SHP77 treated with DMSO at 0.1 percent for 48 hours (cell line): ENCODE measurements around the gene ZSWIM5.
A peak's percentile ranks its signal among the peaks of the same experiment; 100 is the strongest.
"Not testable (repeated sequence)": the region's sequence is repeated elsewhere in the genome, so short reads cannot be mapped to it uniquely, and the experiment has no call there.

Experiments
- DNase-seq: peaks from one replicate; lab custom pipeline; 2025; lab: John Stamatoyannopoulos, UW

Gene ZSWIM5

DNA sequence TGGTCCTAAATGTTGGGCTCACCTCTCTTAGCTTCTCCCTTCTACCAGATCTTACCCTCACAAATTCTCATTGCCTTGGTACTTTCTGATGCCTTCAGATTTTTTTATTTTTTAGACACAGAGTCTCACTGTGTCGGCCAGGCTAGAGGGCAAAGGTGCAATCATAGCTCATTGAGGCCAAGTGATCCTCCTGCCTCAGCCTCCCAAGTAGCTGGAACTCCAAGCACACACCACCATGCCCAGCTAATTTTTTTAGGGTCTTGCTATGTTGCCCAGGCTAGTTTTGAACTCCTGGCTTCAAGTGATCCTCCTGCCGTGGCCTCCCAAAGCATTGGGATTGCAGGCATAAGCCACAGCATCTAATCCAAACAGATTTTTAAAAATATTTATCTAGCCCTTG is 69.4 kb downstream of the ZSWIM5 start:
- DNase-seq, result no peak

DNA sequence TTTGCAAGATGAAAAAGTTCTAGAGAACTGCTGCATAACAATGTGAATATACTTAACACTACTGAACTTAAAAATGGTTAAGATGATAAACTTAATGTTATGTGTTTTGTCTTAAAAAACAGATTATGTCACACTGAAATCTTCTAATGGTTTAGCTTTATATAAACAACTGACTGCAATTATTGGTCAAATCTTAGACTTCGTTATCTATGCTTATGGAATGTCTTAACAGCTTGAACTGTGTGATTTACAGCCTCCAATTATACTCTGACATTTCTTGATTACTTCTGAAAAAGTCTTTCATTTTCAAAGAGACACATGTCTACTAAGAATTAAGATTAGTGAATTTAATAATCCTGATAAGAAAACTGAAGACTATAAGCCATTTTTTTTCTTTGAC is 71.1 kb downstream of the ZSWIM5 start:
- no peak for DNase-seq

GRCh38 chr1:45134461-45134873 is 71.9 kb downstream of the ZSWIM5 start:
- no peak for DNase-seq

- not testable (repeated sequence) for DNase-seq
Observed at GRCh38 chr1:45132719-45133118, 73.7 kb downstream of the ZSWIM5 start.

DNA sequence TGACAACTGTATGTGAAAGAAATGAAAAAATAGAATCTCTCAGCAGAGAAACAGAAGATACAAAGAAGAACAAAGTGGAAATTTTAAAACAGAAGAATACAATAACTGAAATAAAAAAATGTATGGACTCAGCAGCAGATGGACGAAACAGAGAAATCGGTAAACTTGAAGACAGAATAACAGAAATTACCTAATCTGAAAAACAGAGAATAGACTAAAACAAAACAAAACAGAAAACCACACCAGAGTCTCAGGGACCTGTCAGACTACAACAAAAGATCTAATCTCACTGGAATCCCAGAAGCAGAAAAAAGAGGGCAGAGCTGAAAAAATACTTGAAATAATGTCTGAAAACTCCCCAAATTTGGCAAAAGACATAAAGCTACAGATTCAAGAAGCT is 83.0 kb downstream of the ZSWIM5 start:
- DNase-seq, result no peak

DNA sequence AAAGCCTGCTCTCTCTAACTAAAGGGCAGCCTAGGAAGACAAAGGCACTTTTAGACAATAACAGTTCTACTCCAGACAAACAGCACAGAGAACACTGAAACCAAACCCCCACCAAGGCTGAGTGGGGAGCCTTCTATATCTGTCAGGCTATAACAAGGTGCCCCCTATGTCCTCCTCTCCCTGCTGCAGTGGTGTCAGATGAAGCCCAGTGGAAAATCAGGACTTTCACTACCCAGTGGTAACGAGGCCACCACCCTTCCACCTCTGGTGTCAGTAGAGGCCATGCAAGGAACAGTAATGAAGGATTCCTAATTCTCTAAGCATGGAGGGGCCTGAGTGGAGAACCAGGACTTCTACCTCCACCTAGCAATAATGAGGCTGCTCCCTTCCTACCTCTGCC is 83.7 kb downstream of the ZSWIM5 start:
- DNase-seq, result no peak

- no peak for DNase-seq
Observed at GRCh38 chr1:45117766-45118165, 88.6 kb downstream of the ZSWIM5 start.

- no peak for DNase-seq
Observed at GRCh38 chr1:45116820-45117219, 89.6 kb downstream of the ZSWIM5 start.

- no peak for DNase-seq
Observed at GRCh38 chr1:45116340-45116739, 90.1 kb downstream of the ZSWIM5 start.

DNA sequence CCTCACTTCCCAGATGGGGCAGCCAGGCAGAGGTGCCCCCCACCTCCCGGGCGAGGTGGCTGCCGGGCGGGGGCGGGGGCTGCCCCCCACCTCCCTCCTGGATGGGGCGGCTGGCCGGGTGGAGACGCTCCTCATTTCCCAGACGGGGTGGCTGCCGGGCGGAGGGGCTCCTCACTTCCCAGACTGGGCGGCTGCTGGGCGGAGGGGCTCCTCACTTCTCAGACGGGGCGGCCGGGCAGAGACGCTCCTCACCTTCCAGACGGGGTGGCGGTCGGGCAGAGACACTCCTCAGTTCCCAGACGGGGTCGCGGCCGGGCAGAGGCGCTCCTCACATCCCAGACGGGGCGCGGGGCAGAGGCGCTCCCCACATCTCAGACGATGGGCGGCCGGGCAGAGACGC is 91.2 kb downstream of the ZSWIM5 start:
- DNase-seq, result not testable (repeated sequence)

DNA sequence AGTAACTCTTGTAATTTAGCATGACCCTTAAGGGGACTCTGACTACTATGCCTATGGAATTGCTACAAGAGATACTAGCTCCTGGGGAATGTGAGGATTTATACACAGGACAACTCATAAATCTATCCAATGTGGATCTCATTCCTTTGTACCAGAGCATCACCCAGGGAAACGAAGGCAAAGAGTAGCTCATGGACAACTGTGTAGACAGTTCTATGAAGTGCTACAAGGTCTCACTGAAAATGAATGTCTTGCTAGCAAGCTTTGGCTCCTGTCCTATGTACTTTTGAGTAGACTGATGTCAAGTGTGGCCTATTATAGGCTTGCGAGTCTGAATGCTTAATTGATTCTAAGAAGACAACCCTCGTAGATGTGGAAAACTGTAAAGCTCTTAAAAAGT is 93.7 kb downstream of the ZSWIM5 start:
- no peak for DNase-seq

DNA sequence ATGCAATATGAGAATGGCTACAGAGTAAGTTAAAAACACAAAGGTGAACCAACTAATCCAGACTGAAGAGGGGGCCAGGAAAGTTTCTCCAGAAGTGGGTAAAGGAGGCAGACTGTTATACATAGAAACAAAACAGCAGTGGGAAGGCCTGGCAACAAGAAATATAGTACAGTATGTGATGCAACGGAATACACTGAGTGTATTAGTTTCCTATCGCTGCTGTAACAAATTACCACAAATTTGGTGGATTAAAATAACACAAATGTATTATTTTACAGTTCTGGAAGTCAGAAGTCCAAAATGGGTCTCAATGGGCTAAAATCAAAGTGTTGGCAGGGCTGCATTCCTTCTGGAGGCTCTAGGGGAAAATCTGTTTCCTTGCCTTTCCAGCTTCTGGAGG is 95.2 kb downstream of the ZSWIM5 start:
- DNase-seq, result no peak

GRCh38 chr1:45107782-45108181 is 98.6 kb downstream of the ZSWIM5 start:
- DNase-seq, result no peak

DNA sequence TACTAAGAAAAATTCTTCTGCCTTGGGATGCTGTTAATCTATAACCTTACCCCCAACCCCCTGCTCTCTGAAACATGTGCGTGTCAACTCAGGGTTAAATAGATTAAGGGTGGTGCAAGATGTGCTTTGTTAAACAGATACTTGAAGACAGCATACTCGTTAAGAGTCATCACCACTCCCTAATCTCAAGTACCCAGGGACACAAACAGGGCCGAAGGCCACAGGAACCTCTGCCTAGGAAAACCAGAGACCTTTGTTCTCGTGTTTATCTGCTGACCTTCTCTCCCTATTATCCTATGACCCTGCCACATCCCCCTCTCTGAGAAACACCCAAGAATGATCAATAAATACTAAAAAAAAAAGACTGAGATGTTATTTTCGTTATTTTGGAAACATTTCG is 99.5 kb downstream of the ZSWIM5 start:
- not testable (repeated sequence) for DNase-seq

DNA sequence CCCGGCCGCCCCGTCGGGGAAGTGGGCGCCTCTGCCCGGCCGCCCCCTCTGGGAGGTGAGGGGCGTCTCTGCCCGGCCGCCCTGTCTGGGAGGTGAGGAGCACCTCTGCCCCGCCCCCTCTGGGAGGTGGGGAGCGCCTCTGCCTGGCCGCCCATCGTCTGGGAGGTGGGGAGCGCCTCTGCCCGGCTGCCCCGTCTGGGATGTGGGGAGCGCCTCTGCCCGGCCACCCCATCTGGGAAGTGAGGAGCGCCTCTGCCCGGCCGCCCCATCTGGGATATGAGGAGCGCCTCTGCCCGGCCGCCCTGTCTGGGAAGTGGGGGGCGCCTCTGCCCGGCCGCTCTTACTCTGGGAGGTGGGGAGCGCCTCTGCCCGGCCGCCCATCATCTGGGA is 100.3 kb downstream of the ZSWIM5 start:
- DNase-seq, result not testable (repeated sequence)

- DNase-seq, result not testable (repeated sequence)
Observed at GRCh38 chr1:45105486-45106155, 100.8 kb downstream of the ZSWIM5 start.

GRCh38 chr1:45103534-45103933 is 102.9 kb downstream of the ZSWIM5 start:
- DNase-seq, result no peak

DNA sequence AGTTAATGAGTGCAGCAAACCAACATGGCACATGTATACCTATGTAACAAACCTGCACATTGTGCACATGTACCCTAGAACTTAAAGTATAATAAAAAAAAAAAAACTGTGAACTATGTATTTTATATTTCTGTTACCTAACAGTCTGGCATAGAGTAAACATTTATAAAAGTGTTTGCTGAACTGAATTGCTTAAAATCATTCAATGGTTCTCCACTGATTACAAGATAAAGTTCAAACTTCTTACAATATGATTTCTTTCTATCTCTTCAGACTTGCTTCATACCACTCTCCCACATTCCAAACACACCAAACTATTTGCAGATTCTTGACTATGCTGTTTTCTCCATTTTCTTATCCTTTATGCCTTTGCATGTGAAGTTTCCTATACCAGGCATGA is 104.5 kb downstream of the ZSWIM5 start:
- DNase-seq, result no peak

- DNase-seq, result not testable (repeated sequence)
Observed at GRCh38 chr1:45101528-45101927, 104.9 kb downstream of the ZSWIM5 start.

GRCh38 chr1:45097944-45098343 is 108.5 kb downstream of the ZSWIM5 start:
- peak; percentile 6 for DNase-seq

- no peak for DNase-seq
Observed at GRCh38 chr1:45097079-45097478, 109.3 kb downstream of the ZSWIM5 start.

- DNase-seq, result no peak
Observed at GRCh38 chr1:45095450-45095849, 111.0 kb downstream of the ZSWIM5 start.

DNA sequence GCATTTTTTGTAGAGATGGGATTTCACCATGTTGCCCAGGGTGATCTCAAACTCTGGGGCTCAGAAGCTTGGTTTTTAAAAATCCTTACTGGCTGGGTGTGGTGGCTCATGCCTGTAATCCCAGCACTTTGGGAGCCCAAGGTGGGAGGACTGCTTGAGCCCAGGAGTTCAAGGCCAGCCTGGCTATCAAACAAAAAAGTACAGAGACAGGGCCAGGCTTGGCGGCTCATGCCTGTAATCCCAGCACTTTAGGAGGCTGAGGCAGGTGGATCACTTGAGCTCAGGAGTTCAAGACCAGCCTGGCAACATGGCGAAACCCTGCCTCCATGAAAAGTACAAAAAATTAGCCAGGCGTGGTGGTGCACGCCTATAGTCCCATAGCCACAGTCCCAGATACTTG is 112.0 kb downstream of the ZSWIM5 start:
- DNase-seq, result not testable (repeated sequence)

- peak; percentile 18 for DNase-seq
Observed at GRCh38 chr1:45093334-45093733, 113.1 kb downstream of the ZSWIM5 start.
